Stimulated activated memory B cell treated with anti-CD40 and anti-IgM and Interleukin-4, amounts not matched to agents 10 μg/mL and 1 μg/mL and 100 μg/mL, for 72 hours (primary cell): ENCODE results near the gene SH2B3.

Experiments used
- ATAC-seq: fragments of 150-1000 bp; cut with Tn5 transposase; 2 replicates; pipeline ENCODE4 v1.10.0; 2021
- H3K27ac Mint-ChIP-seq: one replicate; pipeline ENCODE4 v1.8.0; 2022; ENCODE audit warnings: mild to moderate bottlenecking, mixed read lengths
- H3K27me3 Mint-ChIP-seq: one replicate; pipeline ENCODE4 v1.8.0; 2022; ENCODE audit warnings: mixed read lengths
- H3K36me3 Mint-ChIP-seq: one replicate; pipeline ENCODE4 v1.8.0; 2022; ENCODE audit warnings: mixed read lengths
- H3K4me1 Mint-ChIP-seq: one replicate; pipeline ENCODE4 v1.8.0; 2022; ENCODE audit warnings: mixed read lengths
- H3K4me3 Mint-ChIP-seq: one replicate; pipeline ENCODE4 v1.8.0; 2022; ENCODE audit warnings: mild to moderate bottlenecking, moderate library complexity, mixed read lengths
- H3K9me3 Mint-ChIP-seq: one replicate; pipeline ENCODE4 v1.8.0; 2022; ENCODE audit warnings: mixed read lengths

The SH2B3 gene

GRCh38 chr12:111426344-111427185 is 20.8 kb downstream of the SH2B3 start:
- Mint-ChIP-seq H3K36me3 (peaks cover 20% of the 10 kb centered on the region), H3K4me1 (peaks cover 72% of the 10 kb centered on the region), H3K4me3 (no peak overlapping the region), H3K27ac (peak overlapping the region; percentile 87), H3K9me3 (no peaks in the 10 kb centered on the region), H3K27me3 (no peaks in the 10 kb centered on the region)
- ATAC-seq: no peak

DNA sequence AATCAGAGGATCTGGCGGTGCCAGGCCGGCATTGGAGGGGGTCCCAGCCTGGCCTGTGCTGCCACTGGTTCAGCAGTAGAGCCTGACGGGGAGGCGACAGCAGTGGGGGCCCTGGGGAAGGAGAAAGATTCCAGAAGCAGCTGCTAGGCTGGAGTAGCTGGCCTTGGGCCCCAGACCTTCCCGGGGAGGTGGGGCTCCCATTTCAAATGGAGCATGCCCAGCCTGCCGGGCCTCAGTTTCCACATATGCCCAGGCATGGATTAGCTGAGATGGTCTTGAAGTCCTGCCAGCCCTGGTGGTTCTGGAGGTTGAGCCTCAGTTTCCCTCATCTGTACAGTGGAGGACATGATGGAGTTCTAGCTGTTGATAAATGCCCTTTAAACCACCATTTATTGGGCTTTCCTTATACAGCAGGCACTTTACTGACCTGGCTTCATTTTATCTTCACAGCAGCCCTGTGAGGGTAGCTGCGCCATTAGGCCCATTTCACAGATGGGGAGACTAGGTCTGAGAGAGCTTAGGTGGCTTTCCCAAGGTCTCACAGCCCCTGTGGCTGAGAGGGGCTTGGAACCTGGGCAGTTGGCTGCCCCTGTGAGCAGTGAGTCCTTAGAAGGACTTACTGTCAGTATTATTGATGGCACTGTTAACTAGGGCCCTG is 21.8 kb downstream of the SH2B3 start:
- Mint-ChIP-seq H3K4me3 (no peak overlapping the region), H3K36me3 (peaks cover 27% of the 10 kb centered on the region), H3K9me3 (no peaks in the 10 kb centered on the region), H3K27me3 (no peaks in the 10 kb centered on the region), H3K4me1 (peaks cover 82% of the 10 kb centered on the region), H3K27ac (peak overlapping the region; percentile 87)
- ATAC-seq: no peak

GRCh38 chr12:111428081-111428727 is 22.5 kb downstream of the SH2B3 start:
- Mint-ChIP-seq H3K36me3 (peaks cover 25% of the 10 kb centered on the region), H3K27ac (peak overlapping the region; percentile 87), H3K4me3 (peak overlapping the region; percentile 73), H3K27me3 (no peaks in the 10 kb centered on the region), H3K9me3 (no peaks in the 10 kb centered on the region), H3K4me1 (peaks cover 89% of the 10 kb centered on the region)
- no peak for ATAC-seq

GRCh38 chr12:111428728-111429175 is 23.0 kb downstream of the SH2B3 start:
- Mint-ChIP-seq H3K36me3 (peaks cover 25% of the 10 kb centered on the region), H3K4me1 (peaks cover 94% of the 10 kb centered on the region), H3K9me3 (no peaks in the 10 kb centered on the region), H3K4me3 (peak overlapping the region; percentile 73), H3K27ac (peak overlapping the region; percentile 87), H3K27me3 (no peaks in the 10 kb centered on the region)
- ATAC-seq: no peak

DNA sequence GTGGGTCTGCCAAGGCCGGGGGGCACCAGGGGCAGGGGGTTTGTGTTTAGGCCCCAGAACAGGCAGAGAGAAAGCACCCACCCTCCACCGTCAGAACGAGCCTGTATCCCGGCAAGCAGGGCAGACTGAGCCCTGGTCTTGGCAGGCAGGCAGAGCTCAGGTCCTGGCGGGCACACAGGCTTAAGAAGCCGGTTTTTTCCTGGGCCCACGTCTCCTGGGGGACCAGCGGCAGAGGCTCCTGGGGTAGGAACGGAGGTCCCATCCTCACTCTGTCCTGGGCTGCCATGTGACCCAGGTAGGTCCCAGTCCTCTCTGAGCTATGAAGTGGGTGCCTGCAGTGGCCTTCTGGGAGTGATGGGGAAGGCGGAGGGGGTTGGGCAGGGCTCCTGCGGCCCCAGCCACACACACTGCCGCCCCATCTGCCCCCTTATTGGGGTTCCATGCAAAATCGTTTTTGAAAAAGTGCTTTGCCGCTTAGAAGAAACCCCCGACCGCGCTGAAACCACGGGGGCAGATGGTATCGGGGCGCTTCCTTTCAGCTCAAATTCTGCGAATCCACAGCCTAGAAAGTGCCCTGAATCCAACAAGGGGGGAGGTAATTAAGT is 24.2 kb downstream of the SH2B3 start:
- H3K27ac Mint-ChIP-seq: peak overlapping the region; percentile 73
- no peaks in the 10 kb centered on the region for H3K27me3 Mint-ChIP-seq
- ATAC-seq: no peak
- peaks cover 17% of the 10 kb centered on the region for H3K36me3 Mint-ChIP-seq
- peaks cover 97% of the 10 kb centered on the region for H3K4me1 Mint-ChIP-seq
- peak overlapping the region; percentile 50 for H3K4me3 Mint-ChIP-seq
- H3K9me3 Mint-ChIP-seq: no peaks in the 10 kb centered on the region

- H3K27ac Mint-ChIP-seq: peak overlapping the region; percentile 73
- peak; percentile 49 for ATAC-seq
- no peaks in the 10 kb centered on the region for H3K9me3 Mint-ChIP-seq
- peaks cover 97% of the 10 kb centered on the region for H3K4me1 Mint-ChIP-seq
- H3K27me3 Mint-ChIP-seq: no peaks in the 10 kb centered on the region
- H3K36me3 Mint-ChIP-seq: peaks cover 19% of the 10 kb centered on the region
- peak overlapping the region; percentile 50 for H3K4me3 Mint-ChIP-seq
These were observed 25.0 kb downstream of the SH2B3 start for GRCh38 chr12:111430433-111431353.

DNA sequence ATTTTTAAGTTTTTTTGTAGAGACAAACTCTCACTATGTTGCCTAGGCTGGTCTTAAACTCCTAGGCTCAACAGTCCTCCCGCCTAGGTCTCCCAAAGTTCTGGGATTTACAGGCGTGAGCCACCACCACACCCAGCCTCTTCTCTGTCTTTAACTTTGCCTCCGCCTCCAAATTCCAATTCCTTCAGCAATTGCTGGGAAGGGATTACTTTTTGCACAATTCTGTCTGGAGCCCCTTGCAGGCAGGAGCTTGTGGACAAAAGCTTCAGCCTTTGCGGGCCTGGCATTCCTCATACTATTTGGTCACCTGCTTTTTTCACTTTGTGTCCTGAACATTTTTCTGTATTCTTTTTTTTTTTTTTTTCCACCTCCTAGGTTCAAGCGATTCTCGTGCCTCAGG is 26.0 kb downstream of the SH2B3 start:
- H3K27ac Mint-ChIP-seq: peak overlapping the region; percentile 73
- peaks cover 30% of the 10 kb centered on the region for H3K36me3 Mint-ChIP-seq
- H3K4me1 Mint-ChIP-seq: peaks cover 97% of the 10 kb centered on the region
- no peak overlapping the region for H3K4me3 Mint-ChIP-seq
- no peaks in the 10 kb centered on the region for H3K27me3 Mint-ChIP-seq
- no peaks in the 10 kb centered on the region for H3K9me3 Mint-ChIP-seq
- ATAC-seq: no peak

DNA sequence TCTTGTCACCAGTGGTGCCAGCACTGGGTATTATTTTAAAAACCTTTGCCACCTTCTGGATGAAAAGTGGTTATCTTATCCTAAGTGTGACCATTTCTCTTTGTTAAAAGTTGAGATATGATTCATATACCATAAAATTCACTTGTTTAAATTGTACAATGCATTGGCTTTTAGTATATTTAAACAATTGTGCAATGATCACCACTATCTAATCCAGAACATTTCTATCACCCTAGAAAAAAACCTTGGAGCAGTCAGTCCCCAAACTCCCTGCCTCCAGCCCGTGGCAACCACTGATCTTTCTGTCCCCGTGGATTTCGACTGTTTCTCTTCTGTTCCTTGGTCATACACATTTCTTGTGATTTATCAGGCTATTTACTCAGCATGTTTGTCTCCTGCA is 28.3 kb downstream of the SH2B3 start:
- Mint-ChIP-seq H3K9me3 (no peaks in the 10 kb centered on the region), H3K4me3 (peak overlapping the region; percentile 73), H3K27me3 (no peaks in the 10 kb centered on the region), H3K4me1 (peaks cover 97% of the 10 kb centered on the region), H3K36me3 (peaks cover 34% of the 10 kb centered on the region), H3K27ac (peak overlapping the region; percentile 81)
- no peak for ATAC-seq

GRCh38 chr12:111434680-111435338 is 29.1 kb downstream of the SH2B3 start:
- Mint-ChIP-seq H3K27me3 (no peaks in the 10 kb centered on the region), H3K9me3 (no peaks in the 10 kb centered on the region), H3K4me3 (peak overlapping the region; percentile 73), H3K4me1 (peaks cover 99% of the 10 kb centered on the region), H3K27ac (peak overlapping the region; percentile 81), H3K36me3 (peaks cover 34% of the 10 kb centered on the region)
- peak; percentile 90 for ATAC-seq

- ATAC-seq: peak; percentile 1
- Mint-ChIP-seq H3K9me3 (no peaks in the 10 kb centered on the region), H3K27me3 (no peaks in the 10 kb centered on the region), H3K4me1 (peaks cover 99% of the 10 kb centered on the region), H3K4me3 (peak overlapping the region; percentile 73), H3K27ac (peak overlapping the region; percentile 81), H3K36me3 (peaks cover 44% of the 10 kb centered on the region)
These were observed 30.0 kb downstream of the SH2B3 start for GRCh38 chr12:111435661-111436201.

DNA sequence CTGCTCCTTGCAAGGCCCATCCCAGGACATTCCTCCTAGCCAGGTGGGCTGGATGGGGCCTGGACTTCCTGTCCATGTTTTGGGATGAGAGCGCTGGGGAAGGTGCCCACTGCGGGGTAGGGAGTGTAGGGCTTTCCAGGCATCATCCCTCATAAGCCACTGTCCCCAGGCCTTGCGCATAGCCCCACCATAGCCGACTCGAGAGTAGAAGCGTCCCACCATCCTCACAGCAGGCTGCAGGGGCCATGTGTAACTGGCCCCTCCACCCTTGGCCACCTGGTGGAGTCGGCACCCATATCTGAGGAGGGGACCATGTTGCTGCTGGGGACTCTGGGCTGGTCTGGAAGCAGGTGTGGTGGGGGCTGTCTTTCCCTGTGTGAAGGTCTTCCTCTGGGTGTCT is 30.5 kb downstream of the SH2B3 start:
- peaks cover 45% of the 10 kb centered on the region for H3K36me3 Mint-ChIP-seq

GRCh38 chr12:111436811-111437210 is 31.1 kb downstream of the SH2B3 start:
- Mint-ChIP-seq H3K27ac (peak overlapping the region; percentile 81), H3K4me1 (peaks cover 98% of the 10 kb centered on the region), H3K4me3 (no peak overlapping the region), H3K9me3 (no peaks in the 10 kb centered on the region), H3K27me3 (no peaks in the 10 kb centered on the region), H3K36me3 (peaks cover 45% of the 10 kb centered on the region)
- ATAC-seq: no peak

More for the DNA sequence above, 30.5 kb downstream of the SH2B3 start:
- Mint-ChIP-seq H3K4me1 (peaks cover 99% of the 10 kb centered on the region), H3K4me3 (peak overlapping the region; percentile 73), H3K27me3 (no peaks in the 10 kb centered on the region), H3K27ac (peak overlapping the region; percentile 81), H3K9me3 (no peaks in the 10 kb centered on the region)
- ATAC-seq: no peak

GRCh38 chr12:111437816-111438454 is 32.2 kb downstream of the SH2B3 start:
- Mint-ChIP-seq H3K36me3 (peaks cover 43% of the 10 kb centered on the region), H3K4me1 (peaks cover 98% of the 10 kb centered on the region), H3K27me3 (no peaks in the 10 kb centered on the region), H3K4me3 (peak overlapping the region; percentile 66), H3K27ac (peak overlapping the region; percentile 81), H3K9me3 (no peaks in the 10 kb centered on the region)
- ATAC-seq: no peak
